Ovary (tissue), 9 donors: Measurements from ENCODE around the gene IGSF9B. TPM values are rescaled to one million over a fixed set of nuclear protein-coding genes. Genes with fewer than 3 reads are reported as not detected.

Experiments used
- polyA plus RNA-seq, 2 donors: library from polyadenylated mRNA; stranded (reverse); fragments of 200-250 nt in 1 of 2; fragments of 350-450 nt in 1 of 2; fragmentation: Illumina TruSeq in 1 of 2; extraction: RNeasy Lipid Tissue Mini Kit (QIAGEN cat#74804) in 1 of 2; gene quantifications; one replicate each; pipeline ENCODE4 v1.2.3, GENCODE V29; 2013 to 2014
- total RNA-seq, 7 donors: library from RNA; depleted of rRNA in 2 of 7; stranded (reverse); fragments of >200 nt in 2 of 7; fragmentation: NEBNext Ultra II Directional in 3 of 7; extraction: Animal tissue kit (Norgen Biotek cat#: 25700) in 3 of 7; gene quantifications; one replicate each; pipeline versions ENCODE4 v1.1.0 to v1.2.4, GENCODE V29; 2016 to 2023
- donor health status: DM: no; HTN: no; CAD: no; lungs with moderate emphysema.
- donor health status: DM: no; HTN: no; CAD: no.
- donor health status: Bipolar disorder and iron deficiency.
- donor health status: DM: yes; HTN: yes; CAD: no.
- donor health status: DM: no; HTN: no; CAD: no.
- donor health status: DM: yes; HTN: yes; CAD: no.

The IGSF9B gene
- total and polyA plus RNA-seq, 9 donors = 0.48 to 15.4 (median 4.7) TPM

Other genes starting within 250 kb of the IGSF9B start
- not detected for gene SPATA19, start 111.5 kb downstream of the IGSF9B start, total RNA-seq
- gene SPATA19, start 111.5 kb downstream of the IGSF9B start, polyA plus RNA-seq = not detected
- gene JAM3, start 112.1 kb upstream of the IGSF9B start, total RNA-seq = 10 to 100 TPM; 32.5 to 95.0 (median 72.3) TPM
- 10 to 100 TPM; 43.1 to 86.5 TPM for gene JAM3, start 112.1 kb upstream of the IGSF9B start, polyA plus RNA-seq